ENCODE measurements around the gene PSENEN.

- TF ChIP-seq, protein P1, sequence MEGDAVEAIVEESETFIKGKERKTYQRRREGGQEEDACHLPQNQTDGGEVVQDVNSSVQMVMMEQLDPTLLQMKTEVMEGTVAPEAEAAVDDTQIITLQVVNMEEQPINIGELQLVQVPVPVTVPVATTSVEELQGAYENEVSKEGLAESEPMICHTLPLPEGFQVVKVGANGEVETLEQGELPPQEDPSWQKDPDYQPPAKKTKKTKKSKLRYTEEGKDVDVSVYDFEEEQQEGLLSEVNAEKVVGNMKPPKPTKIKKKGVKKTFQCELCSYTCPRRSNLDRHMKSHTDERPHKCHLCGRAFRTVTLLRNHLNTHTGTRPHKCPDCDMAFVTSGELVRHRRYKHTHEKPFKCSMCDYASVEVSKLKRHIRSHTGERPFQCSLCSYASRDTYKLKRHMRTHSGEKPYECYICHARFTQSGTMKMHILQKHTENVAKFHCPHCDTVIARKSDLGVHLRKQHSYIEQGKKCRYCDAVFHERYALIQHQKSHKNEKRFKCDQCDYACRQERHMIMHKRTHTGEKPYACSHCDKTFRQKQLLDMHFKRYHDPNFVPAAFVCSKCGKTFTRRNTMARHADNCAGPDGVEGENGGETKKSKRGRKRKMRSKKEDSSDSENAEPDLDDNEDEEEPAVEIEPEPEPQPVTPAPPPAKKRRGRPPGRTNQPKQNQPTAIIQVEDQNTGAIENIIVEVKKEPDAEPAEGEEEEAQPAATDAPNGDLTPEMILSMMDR (conservative IDR thresholded peaks at IDR 0.05; ENCODE audit: low read length): no peak
- no peak for TF ChIP-seq EZH2phosphoT487 (IDR thresholded peaks at IDR 0.05; ENCODE audit: borderline replicate concordance)
Measured at GRCh38 chr19:35739275-35740107, 6.0 kb upstream of the PSENEN start.

All from Loucy (cell line).